HUES6 (cell line): ENCODE measurements around the gene CPLX3.

Experiments used
- H3K27ac ChIP-seq: 2 replicates; pipeline ENCODE4 v1.7.0; 2013; ENCODE audit warnings: low read depth, mild to moderate bottlenecking, low read length, inconsistent platforms
- H3K27me3 ChIP-seq: 2 replicates; pipeline ENCODE4 v1.6.1; 2013; ENCODE audit warnings: low read length; ENCODE audit not compliant: control insufficient read depth, insufficient read depth
- H3K36me3 ChIP-seq: 2 replicates; pipeline ENCODE4 v1.6.1; 2013; ENCODE audit warnings: low read length; ENCODE audit not compliant: control insufficient read depth, insufficient read depth
- H3K4me1 ChIP-seq: 2 replicates; pipeline ENCODE4 v1.6.1; 2013; ENCODE audit warnings: low read length; ENCODE audit not compliant: control insufficient read depth, insufficient read depth
- H3K4me3 ChIP-seq: 2 replicates; pipeline ENCODE4 v1.5.1; 2013; ENCODE audit warnings: low read depth, low read length
- H3K9ac ChIP-seq: one replicate; pipeline ENCODE4 v1.6.1; 2013; ENCODE audit warnings: mild to moderate bottlenecking, low read length
- H3K9me3 ChIP-seq: 2 replicates; pipeline ENCODE4 v1.6.1; 2013; ENCODE audit warnings: low read depth, low read length; ENCODE audit not compliant: control insufficient read depth, insufficient read depth

Gene CPLX3

DNA sequence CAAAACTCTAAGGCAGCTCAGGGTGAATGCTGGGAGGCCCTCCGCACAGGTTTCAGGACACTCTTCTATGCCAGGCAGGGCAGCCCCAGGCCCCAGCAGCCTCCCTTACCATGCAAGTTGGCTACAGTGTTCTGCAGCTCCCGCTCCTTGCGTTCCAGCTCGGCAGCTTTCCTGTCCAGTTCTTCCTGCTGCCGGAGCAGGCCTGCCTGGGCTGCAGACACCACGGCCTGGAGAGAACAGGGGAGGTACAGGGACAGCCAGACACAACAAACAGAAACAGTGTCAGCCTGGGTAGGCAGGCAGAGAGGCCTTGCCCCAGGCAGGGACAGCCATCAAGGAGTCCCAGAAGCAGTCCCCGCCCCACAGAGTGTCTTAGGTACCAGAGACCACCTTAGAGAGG lies 25.5 kb downstream of the CPLX3 start:
- H3K27me3 ChIP-seq: no peaks in the 10 kb centered on the region
- no peak overlapping the region for H3K27ac ChIP-seq
- no peak overlapping the region for H3K9ac ChIP-seq
- H3K36me3 ChIP-seq: peaks cover 67% of the 10 kb centered on the region
- no peak overlapping the region for H3K4me3 ChIP-seq
- H3K9me3 ChIP-seq: no peaks in the 10 kb centered on the region
- H3K4me1 ChIP-seq: no peaks in the 10 kb centered on the region

DNA sequence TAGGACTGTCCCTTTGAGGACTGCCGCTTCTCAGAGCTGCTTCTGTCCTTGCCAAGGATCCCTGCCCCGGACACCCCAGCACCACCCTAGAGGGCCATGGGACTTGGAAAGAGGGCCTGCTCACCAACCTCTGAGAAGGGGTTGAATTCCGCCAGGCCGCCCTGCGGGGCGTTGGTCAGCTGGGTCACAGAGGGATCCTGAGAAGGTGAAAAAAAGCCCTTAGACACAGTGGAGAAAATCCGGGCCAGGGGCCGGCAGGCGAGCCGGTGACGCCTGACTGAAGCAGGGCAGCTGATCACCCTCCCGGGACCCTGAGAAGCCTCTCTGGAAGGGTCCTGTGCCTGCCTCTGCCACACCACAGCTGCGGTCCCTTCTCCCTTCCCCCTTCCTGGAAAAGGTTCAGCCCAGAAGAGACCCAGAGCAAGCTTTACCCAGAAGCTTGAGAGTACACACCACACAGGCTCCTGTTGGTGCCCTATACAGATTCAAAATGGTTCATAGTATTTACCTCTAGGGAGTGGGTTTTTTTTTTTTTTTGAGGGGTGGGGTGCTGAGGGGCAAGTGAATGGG lies 28.1 kb downstream of the CPLX3 start:
- Histone ChIP-seq H3K27ac (no peak overlapping the region), H3K9me3 (no peaks in the 10 kb centered on the region), H3K36me3 (peaks cover 53% of the 10 kb centered on the region), H3K4me1 (no peaks in the 10 kb centered on the region), H3K4me3 (no peak overlapping the region), H3K27me3 (no peaks in the 10 kb centered on the region), H3K9ac (no peak overlapping the region)

DNA sequence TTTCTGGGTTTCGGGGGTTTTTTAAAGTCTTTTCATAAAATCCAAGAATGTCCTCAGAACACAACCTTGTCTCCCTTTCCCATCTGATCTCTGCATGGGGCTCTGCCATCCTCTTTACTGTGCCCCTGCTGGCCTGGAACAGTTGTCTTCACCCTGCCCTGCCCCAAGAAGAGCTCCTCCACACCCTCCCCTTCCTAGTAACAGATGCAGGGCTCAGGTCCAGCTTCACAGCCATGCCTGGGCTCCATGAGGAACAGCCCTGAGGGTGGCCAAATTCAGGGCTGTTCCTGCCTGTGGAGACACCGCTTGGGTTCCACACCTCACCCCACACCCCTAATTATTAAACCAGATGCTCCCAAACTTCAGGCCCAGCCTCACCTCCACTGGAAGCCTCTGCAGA lies 29.4 kb downstream of the CPLX3 start:
- Histone ChIP-seq H3K27me3 (no peaks in the 10 kb centered on the region), H3K9me3 (no peaks in the 10 kb centered on the region), H3K36me3 (peaks cover 40% of the 10 kb centered on the region), H3K27ac (no peak overlapping the region), H3K9ac (no peak overlapping the region), H3K4me1 (no peaks in the 10 kb centered on the region), H3K4me3 (no peak overlapping the region)

- H3K9me3 ChIP-seq: no peaks in the 10 kb centered on the region
- no peaks in the 10 kb centered on the region for H3K27me3 ChIP-seq
- H3K9ac ChIP-seq: no peak overlapping the region
- H3K36me3 ChIP-seq: peaks cover 34% of the 10 kb centered on the region
- no peak overlapping the region for H3K27ac ChIP-seq
- H3K4me3 ChIP-seq: no peak overlapping the region
- H3K4me1 ChIP-seq: no peaks in the 10 kb centered on the region
Observed at GRCh38 chr15:74856537-74856936, 30.1 kb downstream of the CPLX3 start.

DNA sequence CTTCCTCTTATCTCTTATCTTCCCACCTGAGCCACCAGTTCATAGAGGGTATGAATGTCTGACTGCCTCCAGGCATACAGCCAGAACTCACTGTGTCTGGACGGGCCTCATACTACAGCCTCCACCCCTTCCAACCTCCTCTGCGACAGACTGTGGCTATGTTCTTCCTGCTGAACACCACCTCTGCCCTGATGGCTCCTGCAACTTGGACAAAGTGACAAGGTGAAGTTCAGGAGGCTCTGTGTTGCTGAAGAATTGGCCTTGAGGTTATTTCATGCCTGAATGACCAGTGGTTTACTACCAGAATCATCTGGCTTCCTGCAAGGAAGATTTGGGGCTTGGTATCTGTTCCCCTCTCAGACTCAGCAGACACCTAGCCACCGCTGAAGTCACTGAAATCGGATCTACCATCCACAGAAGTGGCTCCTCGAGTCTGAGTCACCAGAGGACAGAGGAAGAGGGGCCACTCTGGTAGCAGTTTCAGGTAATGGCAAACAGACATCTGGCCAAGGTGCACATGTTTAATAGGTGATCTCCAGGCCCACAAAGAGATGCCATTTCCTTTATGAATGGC lies 30.7 kb downstream of the CPLX3 start:
- H3K4me3 ChIP-seq: no peak overlapping the region

GRCh38 chr15:74857671-74858368 lies 31.4 kb downstream of the CPLX3 start:
- no peak overlapping the region for H3K9ac ChIP-seq
- no peaks in the 10 kb centered on the region for H3K9me3 ChIP-seq
- peaks cover 21% of the 10 kb centered on the region for H3K36me3 ChIP-seq
- no peak overlapping the region for H3K4me3 ChIP-seq
- no peaks in the 10 kb centered on the region for H3K27me3 ChIP-seq
- H3K4me1 ChIP-seq: no peaks in the 10 kb centered on the region
- no peak overlapping the region for H3K27ac ChIP-seq

More for the DNA sequence above, 30.7 kb downstream of the CPLX3 start:
- no peak overlapping the region for H3K9ac ChIP-seq
- H3K27me3 ChIP-seq: no peaks in the 10 kb centered on the region
- no peaks in the 10 kb centered on the region for H3K9me3 ChIP-seq
- no peak overlapping the region for H3K27ac ChIP-seq
- peaks cover 27% of the 10 kb centered on the region for H3K36me3 ChIP-seq
- no peaks in the 10 kb centered on the region for H3K4me1 ChIP-seq

- peaks cover 15% of the 10 kb centered on the region for H3K36me3 ChIP-seq
- no peaks in the 10 kb centered on the region for H3K27me3 ChIP-seq
- no peak overlapping the region for H3K4me3 ChIP-seq
- H3K27ac ChIP-seq: no peak overlapping the region
- H3K4me1 ChIP-seq: no peaks in the 10 kb centered on the region; the same call in 1 of the 2 replicates
- no peaks in the 10 kb centered on the region for H3K9me3 ChIP-seq
- no peak overlapping the region for H3K9ac ChIP-seq
Observed at GRCh38 chr15:74858369-74858740, 31.9 kb downstream of the CPLX3 start.

GRCh38 chr15:74863239-74864056 lies 37.0 kb downstream of the CPLX3 start:
- no peak overlapping the region for H3K9ac ChIP-seq
- H3K36me3 ChIP-seq: peaks cover 16% of the 10 kb centered on the region
- H3K27me3 ChIP-seq: no peaks in the 10 kb centered on the region
- H3K4me1 ChIP-seq: no peaks in the 10 kb centered on the region; the same call in 1 of the 2 replicates
- H3K4me3 ChIP-seq: no peak overlapping the region
- peaks cover 7% of the 10 kb centered on the region; the same call in 1 of the 2 replicates for H3K9me3 ChIP-seq
- no peak overlapping the region for H3K27ac ChIP-seq

DNA sequence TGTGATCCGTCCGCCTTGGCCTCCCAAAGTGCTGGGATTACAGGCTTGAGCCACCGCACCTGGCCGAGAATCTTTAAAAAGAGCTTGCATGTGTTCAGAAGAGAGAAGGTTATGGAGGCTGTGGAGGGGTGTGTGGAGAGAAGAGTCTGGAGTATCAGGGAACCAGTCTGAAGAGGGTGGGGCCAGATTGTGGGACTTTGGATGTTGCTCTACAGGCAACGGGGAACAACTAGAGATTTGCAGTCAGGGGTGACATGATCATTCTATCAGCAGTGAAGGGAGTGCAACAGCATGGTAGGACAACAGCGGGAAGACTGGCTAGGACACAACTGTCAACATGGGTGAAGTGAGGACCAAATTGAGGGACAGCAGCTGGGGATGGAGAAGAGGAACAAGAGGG lies 37.9 kb downstream of the CPLX3 start:
- Histone ChIP-seq H3K9me3 (peaks cover 7% of the 10 kb centered on the region; the same call in 1 of the 2 replicates), H3K9ac (no peak overlapping the region), H3K27ac (no peak overlapping the region), H3K36me3 (peaks cover 17% of the 10 kb centered on the region), H3K27me3 (no peaks in the 10 kb centered on the region), H3K4me1 (no peaks in the 10 kb centered on the region; the same call in 1 of the 2 replicates), H3K4me3 (no peak overlapping the region)

DNA sequence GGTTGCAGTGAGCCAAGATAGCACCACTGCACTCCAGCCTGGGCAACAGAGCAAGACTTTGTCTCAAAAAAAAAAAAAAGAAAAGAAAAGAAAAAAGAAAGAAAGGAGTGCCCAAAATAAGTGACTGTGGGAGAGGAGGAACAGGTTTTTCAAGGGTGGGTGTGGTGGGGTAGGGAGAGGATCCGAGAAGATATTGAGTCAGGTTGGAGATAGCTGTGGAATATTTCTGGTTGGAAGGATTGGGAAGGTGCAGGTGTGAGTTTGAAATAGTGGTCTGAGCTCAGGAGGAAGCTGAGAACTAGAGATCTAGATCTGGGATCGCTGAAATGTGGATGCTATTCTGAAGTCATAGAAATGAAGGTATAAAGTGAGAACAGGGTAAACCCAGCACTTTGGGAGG lies 38.9 kb downstream of the CPLX3 start:
- Histone ChIP-seq H3K36me3 (peaks cover 17% of the 10 kb centered on the region), H3K4me1 (peaks cover 9% of the 10 kb centered on the region; the same call in 1 of the 2 replicates), H3K9ac (no peak overlapping the region), H3K27me3 (no peaks in the 10 kb centered on the region), H3K9me3 (peaks cover 7% of the 10 kb centered on the region; the same call in 1 of the 2 replicates), H3K4me3 (no peak overlapping the region), H3K27ac (no peak overlapping the region)
